Measurements from ENCODE around the gene RAB13.
A peak's percentile ranks its signal among the peaks of the same experiment; 100 is the strongest.

RAB13 gene

DNA sequence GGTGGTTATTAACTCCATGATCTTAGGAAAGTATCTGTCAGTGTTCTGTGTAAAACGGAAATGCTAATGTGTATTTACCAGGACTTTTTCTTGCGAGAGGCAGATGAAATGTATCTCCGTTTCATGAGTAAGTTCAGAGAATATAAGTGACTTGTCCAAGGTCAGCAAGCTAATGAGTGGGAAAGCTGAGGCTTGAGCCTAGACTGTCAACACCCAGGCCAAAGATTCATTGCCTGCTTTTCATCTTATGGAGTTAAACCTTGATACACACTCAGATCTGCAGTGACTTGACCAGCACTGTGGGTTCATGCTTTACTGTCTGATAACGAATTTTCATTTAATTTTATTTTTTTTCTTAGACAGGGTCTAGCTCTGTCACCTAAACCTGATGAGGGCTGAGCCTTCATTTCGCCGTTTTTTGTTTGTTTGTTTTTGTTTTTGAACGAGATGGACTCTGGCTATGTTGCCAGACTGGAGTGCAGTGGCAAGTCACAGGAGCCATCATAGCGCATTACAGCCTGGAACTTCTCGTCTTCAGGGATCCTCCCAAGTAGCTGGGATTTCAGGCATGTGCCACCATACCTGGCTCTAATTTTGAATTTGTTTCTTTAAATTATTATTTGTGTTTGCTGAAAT is 7.7 kb downstream of the RAB13 start:
- DNase-seq, result no peak
- peaks cover 12% of the 10 kb centered on the region for H3K36me3 ChIP-seq (replicated peaks; ENCODE audit: insufficient read depth, low read length)

DNA sequence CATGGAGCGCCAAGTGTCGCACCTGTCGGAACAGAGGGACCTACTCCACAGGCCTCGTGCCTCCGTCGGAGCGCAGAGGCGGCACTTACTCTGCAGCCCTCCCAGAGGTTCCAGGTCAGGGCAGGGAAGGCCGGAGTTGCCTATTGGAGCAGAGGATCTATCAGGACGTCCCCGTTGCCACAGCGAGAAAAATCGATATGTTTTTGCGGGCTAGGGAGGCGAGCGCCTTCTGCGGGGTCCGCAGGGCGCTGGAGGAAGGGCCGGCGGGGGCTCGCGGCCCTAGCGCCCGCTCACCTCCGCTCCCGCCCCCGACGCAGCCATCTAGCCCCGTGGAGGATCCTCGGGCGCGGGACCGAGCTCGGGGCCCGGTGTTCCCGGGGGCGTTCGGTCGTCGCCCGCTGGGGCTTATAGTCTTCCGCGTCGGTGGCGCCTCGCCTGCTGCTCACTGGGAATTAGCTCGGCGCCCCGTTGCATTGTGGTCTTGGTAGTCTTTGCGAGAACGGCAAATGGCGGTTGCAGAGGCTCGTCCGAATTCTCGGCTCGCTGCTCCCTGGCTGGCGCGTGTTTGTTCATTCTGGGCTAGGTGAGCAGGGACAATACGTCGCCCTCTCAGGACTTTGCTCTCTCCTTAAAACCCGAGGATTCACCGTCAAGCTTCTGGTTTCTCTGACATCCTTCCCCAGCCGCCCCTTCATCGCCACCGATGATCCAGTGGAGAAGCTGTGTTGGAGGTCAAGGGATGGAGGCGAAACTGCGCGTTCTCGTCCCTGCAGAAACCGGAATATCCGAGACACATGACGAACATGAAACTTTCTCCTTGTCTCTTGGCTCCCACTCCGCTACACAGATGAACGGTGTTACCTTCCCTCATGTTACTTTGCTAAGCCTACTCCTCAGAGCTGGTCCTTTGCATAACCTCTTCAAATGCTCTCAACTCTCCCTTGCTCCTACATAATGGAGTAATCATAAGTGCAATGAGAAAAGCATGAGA is 8.6 kb downstream of the RAB13 start, which contains the start of gene JTB:
Gene JTB (minus strand): TSS at position 425 of the 991 bp plus-strand sequence. CDS start 422 bp downstream, at position 3.
- Histone ChIP-seq H3K27ac (ENCODE audit: low read length) (peak within 1 kb of the TSS; percentile 31; the same call in 1 of the 2 replicates), H3K27me3 (replicated peaks; ENCODE audit: insufficient read depth, low read length) (no peaks in the 10 kb centered on the region), H3K36me3 (replicated peaks; ENCODE audit: insufficient read depth, low read length) (peaks cover 12% of the 10 kb centered on the region), H3K4me1 (ENCODE audit: low read length) (peaks cover 15% of the 10 kb centered on the region), H3K4me3 (ENCODE audit: low read length) (peak within 1 kb of the TSS; percentile 82), H3K9me2 (replicated peaks; ENCODE audit: insufficient read depth, low read length) (no peaks in the 10 kb centered on the region), H3F3A (ENCODE audit: insufficient read depth, low read length) (peaks cover 6% of the 10 kb centered on the region), H3K4me2 (ENCODE audit: low read depth, low read length) (peak within 1 kb of the TSS; percentile 75), H3K9me3 (replicated peaks; ENCODE audit: insufficient read depth, low read length) (no peaks in the 10 kb centered on the region), H2AFZ (ENCODE audit: low read length) (peak within 1 kb of the TSS; percentile 96), H3K9ac (ENCODE audit: low read length) (peak within 1 kb of the TSS; percentile 81), H3K79me2 (ENCODE audit: low read length) (peaks cover 23% of the 10 kb centered on the region), H4K20me1 (ENCODE audit: insufficient read depth, low read length) (no peaks in the 10 kb centered on the region)
- peak; percentile 94 for DNase-seq
- TF ChIP-seq, protein P1, sequence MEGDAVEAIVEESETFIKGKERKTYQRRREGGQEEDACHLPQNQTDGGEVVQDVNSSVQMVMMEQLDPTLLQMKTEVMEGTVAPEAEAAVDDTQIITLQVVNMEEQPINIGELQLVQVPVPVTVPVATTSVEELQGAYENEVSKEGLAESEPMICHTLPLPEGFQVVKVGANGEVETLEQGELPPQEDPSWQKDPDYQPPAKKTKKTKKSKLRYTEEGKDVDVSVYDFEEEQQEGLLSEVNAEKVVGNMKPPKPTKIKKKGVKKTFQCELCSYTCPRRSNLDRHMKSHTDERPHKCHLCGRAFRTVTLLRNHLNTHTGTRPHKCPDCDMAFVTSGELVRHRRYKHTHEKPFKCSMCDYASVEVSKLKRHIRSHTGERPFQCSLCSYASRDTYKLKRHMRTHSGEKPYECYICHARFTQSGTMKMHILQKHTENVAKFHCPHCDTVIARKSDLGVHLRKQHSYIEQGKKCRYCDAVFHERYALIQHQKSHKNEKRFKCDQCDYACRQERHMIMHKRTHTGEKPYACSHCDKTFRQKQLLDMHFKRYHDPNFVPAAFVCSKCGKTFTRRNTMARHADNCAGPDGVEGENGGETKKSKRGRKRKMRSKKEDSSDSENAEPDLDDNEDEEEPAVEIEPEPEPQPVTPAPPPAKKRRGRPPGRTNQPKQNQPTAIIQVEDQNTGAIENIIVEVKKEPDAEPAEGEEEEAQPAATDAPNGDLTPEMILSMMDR (IDR thresholded peaks at IDR 0.05; ENCODE audit: low read length), result 0 out of 2 replicates have a peak, but pooled peaks have one; percentile 7
- TF ChIP-seq EZH2phosphoT487 (IDR thresholded peaks at IDR 0.05; ENCODE audit: low read length) (no peak), EZH2 (optimal IDR thresholded peaks at IDR 0.05; ENCODE audit: low read depth, low read length) (no peak)

More for the DNA sequence above, 7.7 kb downstream of the RAB13 start:
- no peak overlapping the region for H3K27ac ChIP-seq (ENCODE audit: low read length)
- H3K9me2 ChIP-seq (replicated peaks; ENCODE audit: insufficient read depth, low read length), result no peaks in the 10 kb centered on the region
- H3K9me3 ChIP-seq (replicated peaks; ENCODE audit: insufficient read depth, low read length), result no peaks in the 10 kb centered on the region
- TF ChIP-seq, protein P1 (IDR thresholded peaks at IDR 0.05; ENCODE audit: low read length), result no peak
- TF ChIP-seq EZH2 (optimal IDR thresholded peaks at IDR 0.05; ENCODE audit: low read depth, low read length), result no peak
- no peak for TF ChIP-seq EZH2phosphoT487 (IDR thresholded peaks at IDR 0.05; ENCODE audit: low read length)
- no peaks in the 10 kb centered on the region for H4K20me1 ChIP-seq (ENCODE audit: insufficient read depth, low read length)
- H2AFZ ChIP-seq (ENCODE audit: low read length), result peak overlapping the region; percentile 96
- no peaks in the 10 kb centered on the region for H3F3A ChIP-seq (ENCODE audit: insufficient read depth, low read length)
- no peaks in the 10 kb centered on the region for H3K27me3 ChIP-seq (replicated peaks; ENCODE audit: insufficient read depth, low read length)
- H3K79me2 ChIP-seq (ENCODE audit: low read length), result peaks cover 23% of the 10 kb centered on the region
- H3K4me3 ChIP-seq (ENCODE audit: low read length), result peak overlapping the region; percentile 82
- H3K4me1 ChIP-seq (ENCODE audit: low read length), result peaks cover 15% of the 10 kb centered on the region
- H3K4me2 ChIP-seq (ENCODE audit: low read depth, low read length), result peak overlapping the region; percentile 75
- no peak overlapping the region for H3K9ac ChIP-seq (ENCODE audit: low read length)

DNA sequence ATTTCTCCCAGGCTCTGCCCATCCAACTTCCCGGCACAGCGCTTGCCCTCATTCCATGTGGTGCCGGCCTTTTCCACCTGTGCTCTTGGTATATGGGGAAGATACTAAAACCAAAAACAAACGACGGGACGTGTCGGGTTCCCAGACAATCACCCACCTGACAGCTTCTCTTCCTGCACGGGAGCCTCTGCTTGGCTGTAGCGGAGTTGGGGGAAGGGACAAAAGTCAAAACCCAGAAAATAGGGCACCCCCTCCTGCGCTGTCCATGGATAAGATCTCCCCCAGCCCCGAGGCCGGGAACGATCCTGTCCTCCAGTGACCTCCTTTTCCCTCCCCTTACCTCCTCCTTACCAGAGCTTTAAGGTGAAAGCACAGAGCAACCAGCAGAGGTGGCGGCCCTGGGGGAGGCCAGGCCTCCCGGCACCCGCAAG is 9.3 kb downstream of the RAB13 start:
- Histone ChIP-seq H3F3A (ENCODE audit: insufficient read depth, low read length) (peaks cover 11% of the 10 kb centered on the region), H3K4me3 (ENCODE audit: low read length) (peak overlapping the region; percentile 82), H3K27me3 (replicated peaks; ENCODE audit: insufficient read depth, low read length) (no peaks in the 10 kb centered on the region), H2AFZ (ENCODE audit: low read length) (peak overlapping the region; percentile 96), H3K9me3 (replicated peaks; ENCODE audit: insufficient read depth, low read length) (no peaks in the 10 kb centered on the region), H4K20me1 (ENCODE audit: insufficient read depth, low read length) (no peaks in the 10 kb centered on the region), H3K4me2 (ENCODE audit: low read depth, low read length) (peak overlapping the region; percentile 75), H3K9ac (ENCODE audit: low read length) (peak overlapping the region; percentile 81), H3K36me3 (replicated peaks; ENCODE audit: insufficient read depth, low read length) (peaks cover 12% of the 10 kb centered on the region), H3K4me1 (ENCODE audit: low read length) (peaks cover 21% of the 10 kb centered on the region), H3K79me2 (ENCODE audit: low read length) (peaks cover 23% of the 10 kb centered on the region), H3K27ac (ENCODE audit: low read length) (peak overlapping the region; percentile 31; the same call in 1 of the 2 replicates), H3K9me2 (replicated peaks; ENCODE audit: insufficient read depth, low read length) (no peaks in the 10 kb centered on the region)
- DNase-seq, result no peak
- TF ChIP-seq, protein P1 (IDR thresholded peaks at IDR 0.05; ENCODE audit: low read length), result no peak
- TF ChIP-seq EZH2phosphoT487 (IDR thresholded peaks at IDR 0.05; ENCODE audit: low read length) (no peak), EZH2 (optimal IDR thresholded peaks at IDR 0.05; ENCODE audit: low read depth, low read length) (no peak)
